HEK293 (cell line): ENCODE data around the gene CACNA2D3.

Experiments
- CTCF ChIA-PET: fragments of 350-600 bp; formaldehyde crosslinking; extraction: SDS; loops from one replicate; lab custom pipeline; 2021; ENCODE audit warnings: antibody characterized with exemption; lab: Yijun Ruan, JAX
- POLR2A ChIA-PET: fragments of 300-600 bp; formaldehyde crosslinking; extraction: SDS; loops from one replicate; lab custom pipeline; 2020; ENCODE audit warnings: antibody characterized with exemption, inconsistent platforms; lab: Yijun Ruan, JAX
- H3K27ac ChIP-seq: fragments of 200-500 bp; sonication (Bioruptor generic); 2 replicates; pipeline ENCODE4 v1.5.1; 2014; ENCODE audit warnings: low read depth, low read length, control low read depth, inconsistent platforms; ENCODE audit errors: extremely low read depth
- H3K36me3 ChIP-seq, 2 experiments: fragments of 200-500 bp in 1 of 2; sonication (Bioruptor generic) in 1 of 2; 1 replicate in 1 of 2; 2 replicates in 1 of 2; pipeline ENCODE4 v1.5.1; 2014 to 2017; ENCODE audit warnings: inconsistent platforms in 2 of 2, low read length in 2 of 2; ENCODE audit not compliant: control insufficient read depth in 2 of 2, insufficient read depth in 1 of 2
- H3K4me1 ChIP-seq: fragments of 200-500 bp; sonication (Bioruptor generic); 2 replicates; pipeline ENCODE4 v1.5.1; 2014; ENCODE audit warnings: mild to moderate bottlenecking, low read length, inconsistent platforms; ENCODE audit not compliant: control insufficient read depth, insufficient read depth
- H3K4me3 ChIP-seq: 2 replicates; pipeline ENCODE4 v1.5.1; 2011; ENCODE audit warnings: low read depth, mild to moderate bottlenecking, control low read depth, low read length, moderate library complexity
- H3K9me3 ChIP-seq: fragments of 200-500 bp; sonication (Bioruptor generic); 2 replicates; pipeline ENCODE4 v1.5.1; 2014; ENCODE audit warnings: low read depth, low read length, inconsistent platforms; ENCODE audit not compliant: control insufficient read depth, insufficient read depth
- ELK4 ChIP-seq: IDR thresholded peaks from 2 replicates; pipeline ENCODE4 v1.6.1; 2011; ENCODE audit warnings: mild to moderate bottlenecking, low read depth, low read length, borderline replicate concordance
- MEIS1 ChIP-seq: sonication (generic); formaldehyde crosslinking; IDR thresholded peaks from 2 replicates; pipeline ENCODE4 v1.8.1; 2022; ENCODE audit warnings: missing genetic modification reagents, mild to moderate bottlenecking, borderline replicate concordance
- PRDM4 ChIP-seq: fragments of 450-650 bp; formaldehyde crosslinking; IDR thresholded peaks from 2 replicates; pipeline ENCODE4 v1.5.1; 2017; ENCODE audit warnings: missing biosample characterization, missing genetic modification characterization
- RBAK ChIP-seq: fragments of 450-650 bp; formaldehyde crosslinking; IDR thresholded peaks from 2 replicates; pipeline ENCODE4 v1.5.1; 2016; ENCODE audit warnings: missing biosample characterization, missing genetic modification characterization
- ZBTB11 ChIP-seq: fragments of 450-650 bp; formaldehyde crosslinking; conservative IDR thresholded peaks from 2 replicates; pipeline ENCODE4 v1.5.1; 2016; ENCODE audit warnings: low read depth, missing biosample characterization, missing genetic modification characterization
- ZBTB48 ChIP-seq: fragments of 450-650 bp; formaldehyde crosslinking; IDR thresholded peaks from 2 replicates; pipeline ENCODE4 v1.5.1; 2016; ENCODE audit warnings: missing biosample characterization, missing genetic modification characterization
- ZFHX2 ChIP-seq: fragments of 450-650 bp; formaldehyde crosslinking; conservative IDR thresholded peaks from 2 replicates; pipeline ENCODE4 v1.5.1; 2016; ENCODE audit warnings: missing biosample characterization, missing genetic modification characterization
- ZFP37 ChIP-seq: fragments of 450-650 bp; formaldehyde crosslinking; IDR thresholded peaks from 2 replicates; pipeline ENCODE4 v1.5.1; 2016; ENCODE audit warnings: missing biosample characterization, missing genetic modification characterization
- ZNF280C ChIP-seq: fragments of 450-650 bp; formaldehyde crosslinking; IDR thresholded peaks from 2 replicates; pipeline ENCODE4 v1.5.1; 2016; ENCODE audit warnings: missing biosample characterization, missing genetic modification characterization
- ZNF433 ChIP-seq: fragments of 450-650 bp; formaldehyde crosslinking; IDR thresholded peaks from 2 replicates; pipeline ENCODE4 v1.5.1; 2016; ENCODE audit warnings: missing biosample characterization, missing genetic modification characterization, low read depth
- ZNF544 ChIP-seq: fragments of 450-650 bp; formaldehyde crosslinking; IDR thresholded peaks from 2 replicates; pipeline ENCODE4 v1.5.0; 2017; ENCODE audit warnings: missing biosample characterization, missing genetic modification characterization
- ZNF548 ChIP-seq: fragments of 450-650 bp; formaldehyde crosslinking; IDR thresholded peaks from 2 replicates; pipeline ENCODE4 v1.5.1; 2016; ENCODE audit warnings: missing biosample characterization, missing genetic modification characterization
- ZNF560 ChIP-seq: fragments of 450-650 bp; formaldehyde crosslinking; IDR thresholded peaks from 2 replicates; pipeline ENCODE4 v1.5.1; 2017; ENCODE audit warnings: missing biosample characterization, missing genetic modification characterization, borderline replicate concordance
- ZNF621 ChIP-seq: fragments of 450-650 bp; formaldehyde crosslinking; IDR thresholded peaks from 2 replicates; pipeline ENCODE4 v1.5.1; 2017; ENCODE audit warnings: missing biosample characterization, missing genetic modification characterization
- ZNF623 ChIP-seq: fragments of 450-650 bp; formaldehyde crosslinking; IDR thresholded peaks from 2 replicates; pipeline ENCODE4 v1.5.1; 2016; ENCODE audit warnings: missing biosample characterization, missing genetic modification characterization
- ZNF776 ChIP-seq: fragments of 450-650 bp; formaldehyde crosslinking; IDR thresholded peaks from 2 replicates; pipeline ENCODE4 v1.5.0; 2017; ENCODE audit warnings: missing biosample characterization, missing genetic modification characterization, borderline replicate concordance
- ZNF777 ChIP-seq: fragments of 450-650 bp; formaldehyde crosslinking; IDR thresholded peaks from 2 replicates; pipeline ENCODE4 v1.5.1; 2017; ENCODE audit warnings: missing biosample characterization, missing genetic modification characterization, borderline replicate concordance
- TF ChIP-seq, protein P1 (sequence below): fragments of 450-650 bp; formaldehyde crosslinking; IDR thresholded peaks from 2 replicates; pipeline ENCODE4 v1.5.1; 2016; ENCODE audit warnings: missing biosample characterization, missing genetic modification characterization, borderline replicate concordance
- TF ChIP-seq, protein P2 (sequence below): fragments of 450-650 bp; formaldehyde crosslinking; IDR thresholded peaks from 2 replicates; pipeline ENCODE4 v1.5.0; 2017; ENCODE audit warnings: missing biosample characterization, missing genetic modification characterization, borderline replicate concordance

Gene CACNA2D3

DNA sequence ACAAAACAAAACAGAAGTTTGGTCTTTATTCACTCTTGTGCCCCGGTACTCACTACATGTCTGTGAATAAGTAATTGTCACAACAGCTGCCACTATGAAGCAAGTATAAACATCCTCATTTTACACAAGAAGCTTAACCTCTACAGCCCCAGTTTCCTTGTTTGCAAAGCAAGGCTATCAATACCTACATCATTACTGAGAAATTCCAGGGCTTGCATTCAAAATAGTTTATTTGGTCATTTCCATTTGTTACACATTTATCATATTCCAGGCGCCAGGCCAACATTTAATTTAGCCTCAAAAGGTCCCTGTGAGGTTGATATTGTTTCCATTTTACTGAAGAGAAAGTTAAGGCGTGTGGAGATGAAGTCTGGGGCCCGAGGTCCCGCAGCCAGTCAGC is 966.9 kb downstream of the CACNA2D3 start:
- H3K36me3 ChIP-seq = no peaks in the 10 kb centered on the region

More for the DNA sequence above, 966.9 kb downstream of the CACNA2D3 start:
- ChIA-PET CTCF (no interaction called here), POLR2A (no interaction called here)
- H3K27ac ChIP-seq = no peak overlapping the region
- no peaks in the 10 kb centered on the region for H3K4me1 ChIP-seq
- H3K9me3 ChIP-seq = no peaks in the 10 kb centered on the region
- H3K4me3 ChIP-seq = no peak overlapping the region
- no peak for TF ChIP-seq ZNF776 (tag by site-specific recombination)
- no peak for TF ChIP-seq ZNF433 (tag by site-specific recombination)
- TF ChIP-seq ZNF560 (tag by site-specific recombination) = no peak
- TF ChIP-seq ZNF777 (tag by site-specific recombination) = no peak
- TF ChIP-seq ZNF544 (tag by site-specific recombination) = no peak
- no peak for TF ChIP-seq ZNF280C (tag by site-specific recombination)
- TF ChIP-seq ZBTB11 (tag by site-specific recombination) = no peak
- no peak for TF ChIP-seq RBAK
- TF ChIP-seq MEIS1 (CRISPR knock-in tag) = no peak
- TF ChIP-seq ZFHX2 (tag by site-specific recombination) = no peak
- TF ChIP-seq, protein P1, sequence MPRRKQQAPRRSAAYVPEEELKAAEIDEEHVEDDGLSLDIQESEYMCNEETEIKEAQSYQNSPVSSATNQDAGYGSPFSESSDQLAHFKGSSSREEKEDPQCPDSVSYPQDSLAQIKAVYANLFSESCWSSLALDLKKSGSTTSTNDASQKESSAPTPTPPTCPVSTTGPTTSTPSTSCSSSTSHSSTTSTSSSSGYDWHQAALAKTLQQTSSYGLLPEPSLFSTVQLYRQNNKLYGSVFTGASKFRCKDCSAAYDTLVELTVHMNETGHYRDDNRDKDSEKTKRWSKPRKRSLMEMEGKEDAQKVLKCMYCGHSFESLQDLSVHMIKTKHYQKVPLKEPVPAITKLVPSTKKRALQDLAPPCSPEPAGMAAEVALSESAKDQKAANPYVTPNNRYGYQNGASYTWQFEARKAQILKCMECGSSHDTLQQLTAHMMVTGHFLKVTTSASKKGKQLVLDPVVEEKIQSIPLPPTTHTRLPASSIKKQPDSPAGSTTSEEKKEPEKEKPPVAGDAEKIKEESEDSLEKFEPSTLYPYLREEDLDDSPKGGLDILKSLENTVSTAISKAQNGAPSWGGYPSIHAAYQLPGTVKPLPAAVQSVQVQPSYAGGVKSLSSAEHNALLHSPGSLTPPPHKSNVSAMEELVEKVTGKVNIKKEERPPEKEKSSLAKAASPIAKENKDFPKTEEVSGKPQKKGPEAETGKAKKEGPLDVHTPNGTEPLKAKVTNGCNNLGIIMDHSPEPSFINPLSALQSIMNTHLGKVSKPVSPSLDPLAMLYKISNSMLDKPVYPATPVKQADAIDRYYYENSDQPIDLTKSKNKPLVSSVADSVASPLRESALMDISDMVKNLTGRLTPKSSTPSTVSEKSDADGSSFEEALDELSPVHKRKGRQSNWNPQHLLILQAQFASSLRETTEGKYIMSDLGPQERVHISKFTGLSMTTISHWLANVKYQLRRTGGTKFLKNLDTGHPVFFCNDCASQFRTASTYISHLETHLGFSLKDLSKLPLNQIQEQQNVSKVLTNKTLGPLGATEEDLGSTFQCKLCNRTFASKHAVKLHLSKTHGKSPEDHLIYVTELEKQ = no peak
- TF ChIP-seq ELK4 = no peak
- TF ChIP-seq ZNF621 = no peak
- TF ChIP-seq PRDM4 = no peak
- TF ChIP-seq, protein P2, sequence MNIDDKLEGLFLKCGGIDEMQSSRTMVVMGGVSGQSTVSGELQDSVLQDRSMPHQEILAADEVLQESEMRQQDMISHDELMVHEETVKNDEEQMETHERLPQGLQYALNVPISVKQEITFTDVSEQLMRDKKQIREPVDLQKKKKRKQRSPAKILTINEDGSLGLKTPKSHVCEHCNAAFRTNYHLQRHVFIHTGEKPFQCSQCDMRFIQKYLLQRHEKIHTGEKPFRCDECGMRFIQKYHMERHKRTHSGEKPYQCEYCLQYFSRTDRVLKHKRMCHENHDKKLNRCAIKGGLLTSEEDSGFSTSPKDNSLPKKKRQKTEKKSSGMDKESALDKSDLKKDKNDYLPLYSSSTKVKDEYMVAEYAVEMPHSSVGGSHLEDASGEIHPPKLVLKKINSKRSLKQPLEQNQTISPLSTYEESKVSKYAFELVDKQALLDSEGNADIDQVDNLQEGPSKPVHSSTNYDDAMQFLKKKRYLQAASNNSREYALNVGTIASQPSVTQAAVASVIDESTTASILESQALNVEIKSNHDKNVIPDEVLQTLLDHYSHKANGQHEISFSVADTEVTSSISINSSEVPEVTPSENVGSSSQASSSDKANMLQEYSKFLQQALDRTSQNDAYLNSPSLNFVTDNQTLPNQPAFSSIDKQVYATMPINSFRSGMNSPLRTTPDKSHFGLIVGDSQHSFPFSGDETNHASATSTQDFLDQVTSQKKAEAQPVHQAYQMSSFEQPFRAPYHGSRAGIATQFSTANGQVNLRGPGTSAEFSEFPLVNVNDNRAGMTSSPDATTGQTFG (tag by site-specific recombination) = no peak
- no peak for TF ChIP-seq ZBTB48 (tag by site-specific recombination)
- no peak for TF ChIP-seq ZFP37 (tag by site-specific recombination)
- TF ChIP-seq ZNF548 = no peak
- no peak for TF ChIP-seq ZNF623
